Measurements from ENCODE around the gene SGK1.

- TF ChIP-seq CTCF (IDR thresholded peaks at IDR 0.05) (no peak), POLR2A (IDR thresholded peaks at IDR 0.05) (no peak)
Observed at GRCh38 chr6:134132494-134133141, 185.3 kb downstream of the SGK1 start.
